OCI-LY3 (cell line): ENCODE results near the gene PCNA.

ENCODE experiments used
- H2AFZ ChIP-seq: fragments of 200-600, 300-600 bp; shearing (Covaris generic); 2 replicates; pipeline ENCODE4 v1.6.0; 2014; ENCODE audit warnings: antibody characterized with exemption, low read depth, low read length
- H3K27ac ChIP-seq: fragments of 200-600, 300-600 bp; sonication (generic); 2 replicates; pipeline ENCODE4 v1.5.1; 2014; ENCODE audit warnings: mild to moderate bottlenecking, low read length, moderate library complexity, mixed read lengths
- H3K27me3 ChIP-seq: fragments of 200-600, 300-600 bp; sonication (generic); 2 replicates; pipeline ENCODE4 v1.6.1; 2014; ENCODE audit warnings: low read depth, low read length, mixed read lengths
- H3K36me3 ChIP-seq: fragments of 200-600, 300-600 bp; sonication (generic); replicated peaks from 2 replicates; pipeline ENCODE3; 2014; ENCODE audit warnings: low read depth, low read length, mixed read lengths
- H3K4me1 ChIP-seq: fragments of 300-600, 200-600 bp; sonication (generic); 2 replicates; pipeline ENCODE4 v1.6.1; 2014; ENCODE audit warnings: low read length, mixed read lengths
- H3K4me2 ChIP-seq: fragments of 200-600, 300-600 bp; sonication (generic); 2 replicates; pipeline ENCODE4 v1.6.1; 2014; ENCODE audit warnings: low read length, mixed read lengths
- H3K4me3 ChIP-seq: fragments of 300-600, 200-600 bp; sonication (generic); 2 replicates; pipeline ENCODE4 v1.5.1; 2014; ENCODE audit warnings: antibody characterized with exemption, mild to moderate bottlenecking, low read length, moderate library complexity
- H3K79me2 ChIP-seq: fragments of 300-600, 200-600 bp; shearing (Covaris generic); 2 replicates; pipeline ENCODE4 v1.6.1; 2014; ENCODE audit warnings: mild to moderate bottlenecking, low read length, mixed read lengths
- H3K9ac ChIP-seq: fragments of 300-600, 200-600 bp; shearing (Covaris generic); 2 replicates; pipeline ENCODE4 v1.6.0; 2014; ENCODE audit warnings: mild to moderate bottlenecking, low read length, moderate library complexity
- H3K9me3 ChIP-seq: fragments of 200-600, 300-600 bp; shearing (Covaris generic); 2 replicates; pipeline ENCODE4 v1.6.1; 2014; ENCODE audit warnings: low read length, mixed read lengths; ENCODE audit not compliant: insufficient read depth
- H4K20me1 ChIP-seq: fragments of 200-600, 300-600 bp; sonication (generic); 2 replicates; pipeline ENCODE4 v1.6.1; 2016; ENCODE audit warnings: low read length, mixed read lengths; ENCODE audit not compliant: insufficient read depth
- CTCF ChIP-seq: fragments of 200-600, 300-600 bp; sonication (generic); IDR thresholded peaks from 2 replicates; pipeline ENCODE4 v1.5.1; 2014; ENCODE audit warnings: antibody characterized with exemption, low read length, low read depth
- EZH2phosphoT487 ChIP-seq: fragments of 200-600 bp; shearing (Covaris generic); IDR thresholded peaks from 2 replicates; pipeline ENCODE4 v1.6.1; 2018; ENCODE audit warnings: antibody characterized with exemption, mixed run types, low read depth

The PCNA gene

GRCh38 chr20:5150226-5151076 lies 30.7 kb upstream of the PCNA start:
- Histone ChIP-seq H3K4me3 (no peak overlapping the region), H2AFZ (no peak overlapping the region), H3K4me2 (no peak overlapping the region), H3K79me2 (peaks cover 82% of the 10 kb centered on the region), H3K9ac (no peak overlapping the region), H3K27me3 (no peaks in the 10 kb centered on the region), H3K9me3 (no peaks in the 10 kb centered on the region), H3K36me3 (peaks cover 1% of the 10 kb centered on the region), H3K4me1 (peaks cover 9% of the 10 kb centered on the region), H4K20me1 (peaks cover 75% of the 10 kb centered on the region), H3K27ac (no peak overlapping the region)
- TF ChIP-seq EZH2phosphoT487 (no peak), CTCF (no peak)

GRCh38 chr20:5149892-5150225 lies 30.1 kb upstream of the PCNA start:
- Histone ChIP-seq H2AFZ (no peak overlapping the region), H3K4me2 (no peak overlapping the region), H3K27me3 (no peaks in the 10 kb centered on the region), H3K79me2 (peaks cover 80% of the 10 kb centered on the region), H4K20me1 (peaks cover 72% of the 10 kb centered on the region), H3K4me1 (peaks cover 9% of the 10 kb centered on the region), H3K4me3 (no peak overlapping the region), H3K27ac (no peak overlapping the region), H3K9ac (no peak overlapping the region), H3K36me3 (peaks cover 3% of the 10 kb centered on the region), H3K9me3 (no peaks in the 10 kb centered on the region)
- no peak for TF ChIP-seq CTCF
- TF ChIP-seq EZH2phosphoT487: no peak

GRCh38 chr20:5148581-5148980 lies 28.8 kb upstream of the PCNA start:
- H3K4me2 ChIP-seq: no peak overlapping the region
- no peaks in the 10 kb centered on the region for H3K9me3 ChIP-seq

DNA sequence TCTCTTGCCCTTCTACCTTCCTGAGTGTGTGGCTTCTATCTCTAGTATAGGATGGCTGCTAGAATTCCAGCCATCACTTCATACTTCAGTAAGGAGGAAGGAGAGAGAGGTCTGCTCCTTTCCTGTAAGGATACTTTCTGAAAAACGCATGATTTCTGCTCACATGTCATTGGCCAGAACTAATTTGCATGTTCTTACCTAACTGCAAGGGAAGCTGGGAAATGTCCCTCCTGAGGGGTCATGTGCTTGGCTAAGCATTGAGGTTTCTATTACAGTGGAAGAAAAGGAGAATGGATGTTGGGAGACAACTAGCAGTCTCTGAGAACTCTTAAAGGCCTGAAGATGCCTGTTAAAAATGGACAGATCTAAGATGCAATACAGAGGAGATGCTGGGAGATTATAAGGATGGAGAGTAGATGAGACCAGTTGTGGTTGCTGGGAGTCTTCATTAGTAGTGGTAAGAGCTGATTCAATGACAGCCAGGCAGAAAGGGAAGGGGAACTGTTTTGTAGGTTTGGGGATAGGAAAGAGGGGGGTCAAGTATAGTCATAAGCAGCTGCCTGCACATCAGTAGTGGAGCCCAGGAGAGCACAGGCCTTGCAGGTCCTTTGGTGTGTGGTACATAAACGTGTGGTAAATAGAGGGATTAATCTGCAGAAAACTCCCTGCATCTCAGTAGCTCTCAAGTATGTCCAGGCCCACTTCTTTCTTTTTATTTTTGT lies 27.3 kb upstream of the PCNA start:
- TF ChIP-seq CTCF: no peak
- no peak for TF ChIP-seq EZH2phosphoT487
- H3K27ac ChIP-seq: no peak overlapping the region
- no peak overlapping the region for H3K4me3 ChIP-seq
- peaks cover 79% of the 10 kb centered on the region for H3K79me2 ChIP-seq
- peaks cover 7% of the 10 kb centered on the region for H3K36me3 ChIP-seq
- peaks cover 28% of the 10 kb centered on the region for H3K4me1 ChIP-seq
- H3K9me3 ChIP-seq: no peaks in the 10 kb centered on the region
- peaks cover 66% of the 10 kb centered on the region for H4K20me1 ChIP-seq
- H3K9ac ChIP-seq: no peak overlapping the region
- H2AFZ ChIP-seq: no peak overlapping the region
- no peaks in the 10 kb centered on the region for H3K27me3 ChIP-seq
- no peak overlapping the region for H3K4me2 ChIP-seq

More at GRCh38 chr20:5148581-5148980, 28.8 kb upstream of the PCNA start:
- H3K9ac ChIP-seq: no peak overlapping the region
- no peak overlapping the region for H3K4me3 ChIP-seq
- H3K79me2 ChIP-seq: peaks cover 78% of the 10 kb centered on the region
- no peak for TF ChIP-seq EZH2phosphoT487
- H3K4me1 ChIP-seq: peaks cover 14% of the 10 kb centered on the region
- H3K36me3 ChIP-seq: peaks cover 7% of the 10 kb centered on the region
- peaks cover 70% of the 10 kb centered on the region for H4K20me1 ChIP-seq
- H3K27ac ChIP-seq: no peak overlapping the region
- H3K27me3 ChIP-seq: no peaks in the 10 kb centered on the region
- H2AFZ ChIP-seq: no peak overlapping the region
